AG04449 (cell line): ENCODE measurements around the gene PLAGL2.

Source experiments
- CTCF ChIA-PET: fragments of 350-600 bp; formaldehyde crosslinking; extraction: SDS; loops from one replicate; lab custom pipeline; 2021; ENCODE audit warnings: antibody characterized with exemption; lab: Yijun Ruan, JAX
- POLR2A ChIA-PET: fragments of 400-600, 350-600 bp; formaldehyde crosslinking; extraction: SDS; loops from one replicate; lab custom pipeline; 2020; ENCODE audit warnings: antibody characterized with exemption, inconsistent platforms; lab: Yijun Ruan, JAX
- DNase-seq: peaks from one replicate; pipeline ENCODE4 v3.0.0-alpha.2; 2010; ENCODE audit warnings: low read depth, low spot score
- H3K4me3 ChIP-seq: 2 replicates; pipeline ENCODE4 v1.5.1; 2011; ENCODE audit warnings: low read depth, mild to moderate bottlenecking, control low read depth, low read length
- TF ChIP-seq, protein P1 (sequence below): IDR thresholded peaks from one replicate; pipeline ENCODE4 v1.5.1; 2011; ENCODE audit warnings: mild to moderate bottlenecking, moderate library complexity, low read length, control low read depth, inconsistent platforms; ENCODE audit not compliant: insufficient read depth; ENCODE audit errors: missing control alignments

PLAGL2 gene

DNA sequence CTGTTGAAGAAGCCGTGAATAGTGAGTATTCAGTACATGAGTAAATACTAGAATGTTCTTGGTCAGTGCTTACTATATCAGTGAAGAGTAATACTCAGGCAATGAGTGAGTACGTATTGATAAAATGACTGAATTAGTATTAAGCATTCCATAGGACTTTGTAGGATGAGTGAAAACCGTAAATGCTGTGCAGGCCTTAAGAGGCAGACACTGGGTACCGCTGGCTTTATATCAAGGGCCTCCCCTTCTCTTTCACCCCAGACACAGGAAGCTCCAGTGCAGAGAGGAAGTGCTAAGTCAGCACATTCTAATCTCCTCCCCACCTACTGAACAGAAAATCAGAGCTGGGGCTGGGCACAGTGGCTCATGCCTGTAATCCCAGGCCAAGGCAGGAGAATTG, 24.3 kb upstream of the PLAGL2 start:
- peak; percentile 17 for DNase-seq
- TF ChIP-seq, protein P1, sequence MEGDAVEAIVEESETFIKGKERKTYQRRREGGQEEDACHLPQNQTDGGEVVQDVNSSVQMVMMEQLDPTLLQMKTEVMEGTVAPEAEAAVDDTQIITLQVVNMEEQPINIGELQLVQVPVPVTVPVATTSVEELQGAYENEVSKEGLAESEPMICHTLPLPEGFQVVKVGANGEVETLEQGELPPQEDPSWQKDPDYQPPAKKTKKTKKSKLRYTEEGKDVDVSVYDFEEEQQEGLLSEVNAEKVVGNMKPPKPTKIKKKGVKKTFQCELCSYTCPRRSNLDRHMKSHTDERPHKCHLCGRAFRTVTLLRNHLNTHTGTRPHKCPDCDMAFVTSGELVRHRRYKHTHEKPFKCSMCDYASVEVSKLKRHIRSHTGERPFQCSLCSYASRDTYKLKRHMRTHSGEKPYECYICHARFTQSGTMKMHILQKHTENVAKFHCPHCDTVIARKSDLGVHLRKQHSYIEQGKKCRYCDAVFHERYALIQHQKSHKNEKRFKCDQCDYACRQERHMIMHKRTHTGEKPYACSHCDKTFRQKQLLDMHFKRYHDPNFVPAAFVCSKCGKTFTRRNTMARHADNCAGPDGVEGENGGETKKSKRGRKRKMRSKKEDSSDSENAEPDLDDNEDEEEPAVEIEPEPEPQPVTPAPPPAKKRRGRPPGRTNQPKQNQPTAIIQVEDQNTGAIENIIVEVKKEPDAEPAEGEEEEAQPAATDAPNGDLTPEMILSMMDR = no peak
- no peak overlapping the region for H3K4me3 ChIP-seq
- POLR2A ChIA-PET = interaction anchor here (0.6 kb wide), 1 partner anchor 38 kb away, joined by 3 read pairs; no protein-coding TSS in a partner anchor
- CTCF ChIA-PET = interaction anchor here (1.4 kb wide), 1 partner anchor 225 kb away, joined by 4 read pairs; no protein-coding TSS in a partner anchor

DNA sequence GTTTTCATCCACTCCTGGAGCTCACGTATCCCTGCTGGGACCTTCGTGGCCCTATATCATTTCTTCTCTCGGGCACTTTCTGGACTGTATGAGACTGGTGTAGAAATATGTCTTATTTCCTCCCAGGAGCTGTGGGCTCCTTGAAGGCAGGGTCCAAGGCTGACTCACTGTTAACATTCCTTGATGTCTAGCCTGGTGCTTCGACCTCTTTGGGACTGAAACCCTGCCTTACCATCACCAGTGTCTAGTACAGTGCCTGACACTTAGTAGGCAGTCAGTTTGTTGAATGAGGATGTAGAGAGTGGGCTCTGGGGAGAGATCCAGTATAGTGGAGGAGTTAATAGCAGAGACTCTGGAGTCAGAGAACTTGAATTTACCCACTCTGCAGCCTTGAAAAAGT, 23.7 kb upstream of the PLAGL2 start:
- H3K4me3 ChIP-seq = no peak overlapping the region
- ChIA-PET CTCF (no interaction called here), POLR2A (no interaction called here)
- TF ChIP-seq, protein P1 = no peak
- DNase-seq = no peak

DNA sequence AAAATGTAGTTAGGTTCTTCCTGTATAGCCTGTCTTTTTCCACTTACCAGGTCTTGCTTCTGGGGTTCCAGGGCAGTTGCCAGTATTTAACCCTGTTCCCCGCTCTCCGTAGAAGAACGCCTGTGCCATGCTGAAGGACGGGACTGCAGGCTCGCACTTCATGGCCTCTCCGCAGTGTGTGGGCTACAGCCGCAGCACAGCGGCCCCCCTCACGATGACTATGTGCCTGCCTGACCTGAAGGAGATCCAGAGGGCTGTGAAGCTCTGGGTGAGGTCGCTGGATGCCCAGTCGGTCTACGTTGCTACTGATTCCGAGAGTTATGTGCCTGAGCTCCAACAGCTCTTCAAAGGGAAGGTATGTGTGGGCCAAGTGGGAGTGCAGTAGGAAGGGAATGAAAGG, 23.2 kb upstream of the PLAGL2 start:
- H3K4me3 ChIP-seq = no peak overlapping the region
- DNase-seq = no peak
- ChIA-PET CTCF (no interaction called here), POLR2A (no interaction called here)
- TF ChIP-seq, protein P1 = no peak

DNA sequence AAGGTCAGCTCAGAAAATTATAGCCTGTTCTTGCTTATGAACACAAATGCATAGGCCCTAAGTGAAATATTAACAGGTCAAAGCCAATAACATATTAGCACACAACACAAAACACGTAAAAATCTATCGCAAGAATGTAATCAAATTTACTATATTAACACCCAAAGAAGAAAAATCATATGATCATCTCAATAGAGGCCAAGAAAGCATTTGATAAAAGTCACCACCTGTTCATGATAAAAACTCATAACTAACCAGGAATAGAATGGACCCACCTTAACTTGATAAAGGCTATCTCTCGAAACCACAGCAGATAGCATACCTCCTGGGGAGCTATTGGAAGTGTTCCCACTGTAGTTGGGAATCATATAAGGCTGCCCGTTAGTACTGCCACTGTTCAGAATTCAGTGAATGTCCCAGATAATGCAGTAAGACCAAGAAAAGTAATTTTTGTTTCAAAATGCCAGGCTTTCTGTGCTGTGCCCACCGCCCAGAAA, 21.8 kb upstream of the PLAGL2 start:
- no peak for DNase-seq
- TF ChIP-seq, protein P1 = no peak
- ChIA-PET CTCF (interaction anchor here (1.2 kb wide), 1 partner anchor 11 kb away, joined by 3 read pairs; no protein-coding TSS in a partner anchor), POLR2A (no interaction called here)
- no peak overlapping the region for H3K4me3 ChIP-seq

DNA sequence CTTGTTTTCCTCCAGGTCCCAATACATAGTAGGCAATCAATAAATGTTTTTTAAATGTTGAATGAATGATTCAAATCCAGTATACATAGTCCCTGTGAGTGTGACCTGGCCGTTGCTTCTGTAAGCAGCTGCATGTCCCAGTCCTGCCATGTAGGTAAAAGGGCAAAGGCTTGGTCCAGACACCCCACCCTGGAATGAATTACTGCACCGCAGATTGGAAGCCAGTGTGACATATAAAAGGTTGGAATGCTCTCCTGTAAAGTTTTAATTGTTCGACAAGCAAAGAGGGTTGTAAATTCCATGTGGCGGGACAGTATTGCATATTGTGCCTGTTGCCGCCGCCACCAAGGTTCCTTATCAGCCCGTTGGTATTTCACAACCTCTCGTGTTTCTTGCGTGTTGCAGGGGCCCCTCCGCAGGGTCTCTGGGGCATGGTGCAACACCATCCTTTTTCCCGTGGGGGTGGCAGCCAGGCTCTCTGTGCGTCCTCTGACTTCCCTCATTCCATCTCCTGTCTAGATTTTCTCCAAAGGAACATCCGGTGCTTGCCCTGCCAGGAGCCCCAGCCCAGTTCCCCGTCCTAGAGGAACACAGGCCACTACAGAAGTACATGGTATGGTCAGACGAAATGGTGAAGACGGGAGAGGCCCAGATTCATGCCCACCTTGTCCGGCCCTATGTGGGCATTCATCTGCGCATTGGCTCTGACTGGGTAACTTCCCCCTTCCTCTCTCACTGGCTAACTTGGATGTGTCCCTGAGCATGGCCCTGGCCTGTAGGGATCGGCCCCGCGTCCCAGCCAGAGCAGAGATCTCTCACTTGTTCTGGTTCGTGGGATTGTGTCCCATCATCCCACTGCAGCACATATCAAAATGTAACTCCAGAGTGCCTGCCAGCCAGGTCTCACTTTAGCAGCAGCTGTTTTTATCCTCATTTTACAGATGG, 20.5 kb upstream of the PLAGL2 start:
- TF ChIP-seq, protein P1 = no peak
- CTCF ChIA-PET = no interaction called here
- DNase-seq = no peak
- POLR2A ChIA-PET = no interaction called here
- H3K4me3 ChIP-seq = no peak overlapping the region

DNA sequence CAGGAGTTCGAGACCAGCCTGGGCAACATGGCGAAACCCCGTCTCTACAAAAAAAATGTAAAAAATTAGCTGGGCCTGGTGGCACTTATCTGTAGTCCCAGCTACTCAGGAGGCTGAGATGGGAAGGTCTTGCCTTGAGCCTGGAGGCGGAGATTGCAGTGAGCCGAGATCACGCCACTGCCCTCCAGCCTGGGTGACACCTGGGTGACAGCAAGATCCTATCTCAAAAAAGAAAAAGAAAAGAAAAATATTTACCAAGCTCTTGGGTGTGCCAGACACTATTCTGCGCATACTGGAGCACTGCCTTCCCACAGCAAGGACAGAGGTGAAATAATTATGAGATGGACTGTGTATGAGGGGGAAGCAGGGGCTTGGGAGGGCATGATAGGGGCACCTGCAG, 19.8 kb upstream of the PLAGL2 start:
- no peak for DNase-seq
- POLR2A ChIA-PET = no interaction called here

More for the DNA sequence above, 19.8 kb upstream of the PLAGL2 start:
- no peak overlapping the region for H3K4me3 ChIP-seq
- CTCF ChIA-PET = no interaction called here
- TF ChIP-seq, protein P1 = no peak
